GM21423 (cell line): ENCODE measurements around the gene ZNF740.
"Not testable (repeated sequence)": the region's sequence is repeated elsewhere in the genome, so short reads cannot be mapped to it uniquely, and the experiment has no call there.

Experiments
- ATAC-seq: cut with Tn5 transposase; IDR thresholded peaks from one replicate; pipeline ENCODE4 v1.9.1; 2021; ENCODE audit warnings: mild to moderate bottlenecking, moderate library complexity; ENCODE audit not compliant: unreplicated experiment

Gene ZNF740

GRCh38 chr12:53172352-53172751 lies 8.2 kb upstream of the ZNF740 start:
- no peak for ATAC-seq

GRCh38 chr12:53173085-53173715 lies 7.3 kb upstream of the ZNF740 start:
- no peak for ATAC-seq

GRCh38 chr12:53174881-53175491 lies 5.5 kb upstream of the ZNF740 start:
- no peak for ATAC-seq

- ATAC-seq: no peak
These were observed 3.8 kb upstream of the ZNF740 start for GRCh38 chr12:53176750-53177149.

GRCh38 chr12:53177447-53177846 lies 3.1 kb upstream of the ZNF740 start:
- ATAC-seq: not testable (repeated sequence)

GRCh38 chr12:53178803-53179202 lies 1.7 kb upstream of the ZNF740 start:
- ATAC-seq: not testable (repeated sequence)

GRCh38 chr12:53179687-53180219 lies 769 bp upstream of the ZNF740 start:
- peak; percentile 4 for ATAC-seq

- ATAC-seq: peak; percentile 55
These were observed 566 bp downstream of the ZNF740 start for GRCh38 chr12:53180931-53181645.

- no peak for ATAC-seq
These were observed 1.4 kb downstream of the ZNF740 start for GRCh38 chr12:53181935-53182334.

GRCh38 chr12:53182903-53183302 lies 2.4 kb downstream of the ZNF740 start:
- ATAC-seq: no peak

GRCh38 chr12:53184828-53185227 lies 4.3 kb downstream of the ZNF740 start:
- no peak for ATAC-seq

GRCh38 chr12:53185582-53186153 lies 5.1 kb downstream of the ZNF740 start:
- ATAC-seq: no peak

GRCh38 chr12:53186745-53187144 lies 6.2 kb downstream of the ZNF740 start:
- ATAC-seq: no peak

- no peak for ATAC-seq
These were observed 6.8 kb downstream of the ZNF740 start for GRCh38 chr12:53187145-53187899.

GRCh38 chr12:53190108-53190729 lies 9.7 kb downstream of the ZNF740 start:
- no peak for ATAC-seq

GRCh38 chr12:53191096-53191884 lies 10.8 kb downstream of the ZNF740 start:
- no peak for ATAC-seq

- ATAC-seq: no peak
These were observed 11.5 kb downstream of the ZNF740 start for GRCh38 chr12:53191885-53192530.

- no peak for ATAC-seq
These were observed 12.1 kb downstream of the ZNF740 start for GRCh38 chr12:53192531-53193021.

- no peak for ATAC-seq
These were observed 12.5 kb downstream of the ZNF740 start for GRCh38 chr12:53193040-53193439.
